Spinal cord (tissue), 10 donors: Measurements from ENCODE around the gene GDPD4. TPM values are rescaled to one million over a fixed set of nuclear protein-coding genes. Genes with fewer than 3 reads are reported as not detected.

Experiments used
- DNase-seq, 6 donors: peaks; one replicate each; pipeline versions ENCODE4 v3.0.0 to v3.0.0-alpha.2; 2013 to 2015; ENCODE audit warnings: low spot score in 6 of 6, low read depth in 4 of 6
- H3K27ac ChIP-seq: one replicate; pipeline ENCODE4 v1.5.1; 2013; ENCODE audit warnings: low read depth, low read length, control low read depth
- H3K27me3 ChIP-seq: one replicate; pipeline ENCODE4 v1.6.1; 2013; ENCODE audit warnings: low read length; ENCODE audit not compliant: control insufficient read depth, insufficient read depth
- H3K36me3 ChIP-seq: one replicate; pipeline ENCODE4 v1.6.1; 2013; ENCODE audit warnings: low read length; ENCODE audit not compliant: control insufficient read depth, insufficient read depth
- H3K4me1 ChIP-seq: one replicate; pipeline ENCODE4 v1.6.1; 2013; ENCODE audit warnings: low read length; ENCODE audit not compliant: control insufficient read depth, insufficient read depth
- H3K4me3 ChIP-seq: one replicate; pipeline ENCODE4 v1.5.1; 2013; ENCODE audit warnings: low read depth, low read length, control low read depth
- H3K9me3 ChIP-seq: one replicate; pipeline ENCODE4 v1.6.1; 2013; ENCODE audit warnings: low read length; ENCODE audit not compliant: control insufficient read depth, insufficient read depth
- WGBS: methylation state at CpG from one replicate; pipeline ENCODE4 v1.1.5; 2013; ENCODE audit warnings: missing lambda C conversion rate; ENCODE audit not compliant: insufficient coverage; 5-methylcytosine and 5-hydroxymethylcytosine counted together
- polyA plus RNA-seq, 2 donors: library from polyadenylated mRNA; unstranded; fragments of 120-200 nt; gene quantifications; one replicate each; pipeline ENCODE4 v1.2.1, GENCODE V29; 2013; ENCODE audit not compliant: insufficient read length in 2 of 2
- total RNA-seq, 2 donors: library from RNA; depleted of rRNA in 1 of 2; stranded (reverse); fragments of 120-200 nt in 1 of 2; fragments of >200 nt in 1 of 2; gene quantifications; one replicate each; pipeline versions ENCODE4 v1.2.3 to v1.2.4, GENCODE V29; 2013 to 2014
- donor health status: healthy.

The GDPD4 gene
- total and polyA plus RNA-seq, 4 donors = 0.44 TPM; not detected in 3

DNA sequence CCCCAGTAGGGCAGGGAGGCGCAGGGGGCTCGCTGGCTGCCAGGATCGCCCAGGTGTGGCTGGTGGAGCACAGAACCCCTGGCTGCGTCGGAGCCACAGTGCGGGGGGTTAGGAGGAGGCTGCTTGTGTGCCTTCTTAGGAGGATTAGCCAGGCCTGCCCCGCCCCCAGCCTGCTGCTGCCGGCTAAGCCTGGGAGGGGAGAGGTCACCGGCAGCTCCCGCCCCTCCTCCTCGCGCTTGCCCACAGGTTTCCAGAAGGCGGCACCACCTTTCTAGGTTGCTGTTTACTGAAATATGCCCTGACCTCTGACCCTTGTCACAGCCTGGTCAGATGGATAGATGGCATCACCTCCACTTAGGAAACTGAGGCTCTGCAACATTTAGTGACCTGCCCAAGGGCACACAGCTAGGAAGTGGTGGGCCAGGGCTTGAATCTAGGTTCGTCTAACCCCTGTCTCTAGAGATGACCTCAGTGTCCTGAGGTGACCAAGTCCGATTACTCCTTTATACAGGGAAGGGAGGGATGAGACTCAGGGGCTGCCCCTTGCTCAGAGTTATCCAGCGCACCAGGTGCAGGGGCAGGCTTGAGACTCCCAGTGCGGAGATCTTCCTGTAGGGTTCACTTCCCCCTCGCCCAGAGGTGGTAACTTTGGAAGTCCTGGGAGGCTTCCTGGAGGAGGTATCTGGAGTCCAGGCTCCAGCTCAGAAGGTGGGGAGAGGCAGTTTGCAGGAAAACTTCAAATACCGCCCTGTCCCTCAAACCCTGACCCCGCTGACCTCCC lies 129.4 kb downstream of the GDPD4 start:
- H3K4me1 ChIP-seq = peaks cover 46% of the 10 kb centered on the region
- peaks cover 3% of the 10 kb centered on the region for H3K36me3 ChIP-seq
- peaks cover 3% of the 10 kb centered on the region for H3K27me3 ChIP-seq
- H3K9me3 ChIP-seq = no peaks in the 10 kb centered on the region
- DNase-seq = no peak
- no peak overlapping the region for H3K27ac ChIP-seq
- WGBS = 55% methylated on average over 20 of the region's 20 CpGs
- H3K4me3 ChIP-seq = no peak overlapping the region

DNA sequence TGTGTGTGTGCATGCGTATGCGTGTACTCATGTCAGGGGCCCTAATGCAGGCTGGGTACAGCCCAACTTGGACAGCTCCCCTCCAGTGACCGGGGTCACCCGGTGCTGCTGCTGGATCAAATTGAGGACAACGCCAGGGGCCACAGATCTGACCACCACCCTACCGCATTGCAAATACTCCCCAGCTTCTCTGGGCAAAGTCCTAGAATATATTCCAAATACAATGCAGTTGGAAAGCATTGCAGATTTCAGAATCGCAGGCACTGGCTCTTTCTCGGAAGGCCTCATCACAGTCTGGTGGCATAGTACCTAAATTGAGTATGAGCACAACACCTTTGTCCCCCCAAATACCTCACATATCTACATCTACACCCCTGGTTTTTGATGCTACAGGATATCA lies 130.2 kb downstream of the GDPD4 start:
- H3K27ac ChIP-seq = no peak overlapping the region
- no peak for DNase-seq
- no peak overlapping the region for H3K4me3 ChIP-seq
- H3K9me3 ChIP-seq = no peaks in the 10 kb centered on the region
- WGBS = 94% methylated on average over 6 of the region's 8 CpGs
- peaks cover 44% of the 10 kb centered on the region for H3K4me1 ChIP-seq
- peaks cover 3% of the 10 kb centered on the region for H3K27me3 ChIP-seq
- peaks cover 3% of the 10 kb centered on the region for H3K36me3 ChIP-seq

DNA sequence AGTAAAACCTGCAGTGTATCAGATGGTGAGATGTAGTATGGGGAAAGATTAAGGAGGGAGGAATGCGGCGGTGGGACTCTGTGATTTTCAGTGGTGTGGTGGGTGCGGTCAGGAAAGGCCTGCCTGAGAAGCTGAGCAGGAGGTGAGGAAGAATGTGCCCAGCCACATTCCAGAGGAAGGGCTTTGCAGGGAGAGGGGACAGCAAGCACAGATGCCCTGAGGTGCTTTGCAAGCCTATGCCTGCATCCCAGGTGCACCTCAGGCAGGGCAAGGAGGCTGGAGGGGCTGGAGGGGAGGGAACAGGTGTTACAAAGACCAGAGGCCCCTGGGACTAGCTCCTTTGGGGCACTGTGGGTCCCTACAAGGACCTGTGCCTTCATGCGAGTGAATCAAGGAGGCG lies 131.4 kb downstream of the GDPD4 start:
- DNase-seq = no peak
- peaks cover 34% of the 10 kb centered on the region for H3K4me1 ChIP-seq
- no peak overlapping the region for H3K4me3 ChIP-seq
- no peaks in the 10 kb centered on the region for H3K9me3 ChIP-seq
- peaks cover 3% of the 10 kb centered on the region for H3K36me3 ChIP-seq
- H3K27ac ChIP-seq = no peak overlapping the region
- peaks cover 3% of the 10 kb centered on the region for H3K27me3 ChIP-seq
- WGBS = 98% methylated on average over 5 of the region's 5 CpGs

DNA sequence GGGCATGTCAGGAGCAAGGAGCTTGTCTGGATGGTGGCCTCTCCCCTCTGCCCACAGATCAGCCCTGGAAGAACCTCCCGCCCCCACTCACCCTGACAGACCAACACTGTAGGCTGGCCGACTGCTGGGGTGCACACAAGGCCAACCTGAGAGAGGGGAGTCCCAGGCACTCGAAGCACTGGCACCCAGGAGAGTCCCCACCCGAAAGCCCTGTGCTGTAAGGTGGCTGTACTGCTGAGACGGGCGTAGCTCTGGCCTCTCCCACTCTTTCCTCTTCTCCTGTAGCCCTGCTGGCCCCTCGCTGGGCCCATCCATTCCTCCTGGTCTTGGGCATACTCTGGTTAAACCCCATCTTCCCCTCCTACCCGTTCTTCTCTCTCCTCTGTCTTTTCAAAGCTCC lies 133.7 kb downstream of the GDPD4 start:
- WGBS = 90% methylated on average over 8 of the region's 8 CpGs

DNA sequence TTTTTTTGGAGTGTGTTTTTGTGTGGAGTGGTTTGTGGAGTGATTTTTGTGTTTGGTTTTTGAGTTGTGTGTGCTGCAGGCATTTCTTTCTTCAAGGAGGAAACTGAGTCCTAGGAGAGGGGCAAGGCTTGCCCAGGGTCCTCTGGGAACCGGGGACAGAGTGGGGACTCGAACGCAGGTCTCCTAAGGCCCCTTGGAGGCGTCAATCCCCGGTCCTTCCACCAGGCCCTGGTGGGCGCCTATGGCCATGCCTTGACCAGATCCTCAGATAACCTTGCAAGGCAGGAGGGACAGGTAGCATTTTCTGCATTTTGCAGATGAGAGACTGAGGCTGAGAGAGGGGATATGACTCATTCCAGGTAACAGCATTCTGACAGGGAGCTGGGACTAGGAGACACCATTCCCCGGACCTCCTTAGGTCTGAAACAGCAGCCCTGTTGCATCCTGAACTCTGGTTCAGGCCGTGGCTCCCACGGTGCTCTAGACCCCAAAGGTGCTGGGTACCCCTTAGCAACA lies 134.3 kb downstream of the GDPD4 start:
- WGBS = 90% methylated on average over 9 of the region's 9 CpGs
- no peaks in the 10 kb centered on the region for H3K27me3 ChIP-seq
- H3K4me1 ChIP-seq = peaks cover 9% of the 10 kb centered on the region
- no peaks in the 10 kb centered on the region for H3K9me3 ChIP-seq
- no peak overlapping the region for H3K4me3 ChIP-seq
- no peak overlapping the region for H3K27ac ChIP-seq
- no peaks in the 10 kb centered on the region for H3K36me3 ChIP-seq
- DNase-seq = no peak

More for the DNA sequence above, 133.7 kb downstream of the GDPD4 start:
- peaks cover 3% of the 10 kb centered on the region for H3K36me3 ChIP-seq
- peaks cover 15% of the 10 kb centered on the region for H3K4me1 ChIP-seq
- DNase-seq = no peak
- peaks cover 3% of the 10 kb centered on the region for H3K27me3 ChIP-seq
- no peak overlapping the region for H3K27ac ChIP-seq
- H3K4me3 ChIP-seq = no peak overlapping the region
- H3K9me3 ChIP-seq = no peaks in the 10 kb centered on the region

Other genes with a start within 250 kb of the GDPD4 start
- gene CAPN5, start 234.7 kb downstream of the GDPD4 start, total RNA-seq = 10 to 100 TPM; 10.7 to 13.8 TPM
- gene CAPN5, start 234.7 kb downstream of the GDPD4 start, polyA plus RNA-seq = 10 to 100 TPM; 42.6 to 43.1 TPM
- gene OMP, start 198.8 kb downstream of the GDPD4 start, total RNA-seq = under 1 TPM in 1 of 2 donors, not detected in 1; 0.33 TPM
- under 1 TPM in 1 of 2 donors, not detected in 1; 0.56 TPM for gene OMP, start 198.8 kb downstream of the GDPD4 start, polyA plus RNA-seq
- gene MYO7A, start 173.4 kb downstream of the GDPD4 start, total RNA-seq = 1 to 10 TPM; 3.0 to 6.0 TPM
- gene MYO7A, start 173.4 kb downstream of the GDPD4 start, polyA plus RNA-seq = 1 to 10 TPM; 3.9 to 4.4 TPM
- 10 to 100 TPM; 36.0 to 51.9 TPM for gene PAK1, start 172.4 kb upstream of the GDPD4 start, total RNA-seq
- 10 to 100 TPM; 59.8 to 60.4 TPM for gene PAK1, start 172.4 kb upstream of the GDPD4 start, polyA plus RNA-seq